Posterior vena cava (tissue), 2 donors: ENCODE measurements around the gene CD302. TPM values are rescaled to one million over a fixed set of nuclear protein-coding genes. Genes with fewer than 3 reads are reported as not detected.
"Not testable (repeated sequence)": the region's sequence is repeated elsewhere in the genome, so short reads cannot be mapped to it uniquely, and the experiment has no call there.

ENCODE experiments used
- DNase-seq: peaks from one replicate; pipeline ENCODE4 v3.0.0-alpha.2; 2020; ENCODE audit warnings: low spot score
- intact Hi-C, 2 donors: fragments of 100-400 bp; cut with DNase I; formaldehyde crosslinking; loops; one replicate each; pipeline versions ENCODE4 v1.14.1 to v1.14.2; 2022 to 2023
- long read RNA-seq, 2 donors: library from polyadenylated mRNA; unstranded; transcript quantifications; one replicate each; pipeline ENCODE4 v2.0.0, GENCODE V29; 2020 to 2021
- total RNA-seq, 2 donors: library from RNA; stranded (reverse); fragmentation: NEBNext Ultra II Directional; extraction: Animal tissue kit (Norgen Biotek cat#: 25700); gene quantifications; one replicate each; pipeline ENCODE4 v1.2.1, GENCODE V29; 2021
- donor health status: DM: yes; HTN: yes; CAD: no.
- donor health status: DM: yes; HTN: yes; CAD: no.

The CD302 gene, protein sequence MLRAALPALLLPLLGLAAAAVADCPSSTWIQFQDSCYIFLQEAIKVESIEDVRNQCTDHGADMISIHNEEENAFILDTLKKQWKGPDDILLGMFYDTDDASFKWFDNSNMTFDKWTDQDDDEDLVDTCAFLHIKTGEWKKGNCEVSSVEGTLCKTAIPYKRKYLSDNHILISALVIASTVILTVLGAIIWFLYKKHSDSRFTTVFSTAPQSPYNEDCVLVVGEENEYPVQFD
- total RNA-seq: 10 to 100 TPM; 52.4 to 65.2 TPM
- long read RNA-seq, donor 1, transcript CD302-201 (6 exons, 3,741 nt): major isoform, 11 of 17 reads
- long read RNA-seq, donor 1, partial matches to known transcripts: 0 of 17 reads
- long read RNA-seq, donor 1, other reads (novel, unspliced or antisense): 5 of 17 reads
- long read RNA-seq, donor 2, transcript CD302-201 (6 exons, 3,741 nt): major isoform, 7 of 21 reads
- long read RNA-seq, donor 2, partial matches to known transcripts: 4 of 21 reads
- long read RNA-seq, donor 2, other reads (novel, unspliced or antisense): 9 of 21 reads

DNA sequence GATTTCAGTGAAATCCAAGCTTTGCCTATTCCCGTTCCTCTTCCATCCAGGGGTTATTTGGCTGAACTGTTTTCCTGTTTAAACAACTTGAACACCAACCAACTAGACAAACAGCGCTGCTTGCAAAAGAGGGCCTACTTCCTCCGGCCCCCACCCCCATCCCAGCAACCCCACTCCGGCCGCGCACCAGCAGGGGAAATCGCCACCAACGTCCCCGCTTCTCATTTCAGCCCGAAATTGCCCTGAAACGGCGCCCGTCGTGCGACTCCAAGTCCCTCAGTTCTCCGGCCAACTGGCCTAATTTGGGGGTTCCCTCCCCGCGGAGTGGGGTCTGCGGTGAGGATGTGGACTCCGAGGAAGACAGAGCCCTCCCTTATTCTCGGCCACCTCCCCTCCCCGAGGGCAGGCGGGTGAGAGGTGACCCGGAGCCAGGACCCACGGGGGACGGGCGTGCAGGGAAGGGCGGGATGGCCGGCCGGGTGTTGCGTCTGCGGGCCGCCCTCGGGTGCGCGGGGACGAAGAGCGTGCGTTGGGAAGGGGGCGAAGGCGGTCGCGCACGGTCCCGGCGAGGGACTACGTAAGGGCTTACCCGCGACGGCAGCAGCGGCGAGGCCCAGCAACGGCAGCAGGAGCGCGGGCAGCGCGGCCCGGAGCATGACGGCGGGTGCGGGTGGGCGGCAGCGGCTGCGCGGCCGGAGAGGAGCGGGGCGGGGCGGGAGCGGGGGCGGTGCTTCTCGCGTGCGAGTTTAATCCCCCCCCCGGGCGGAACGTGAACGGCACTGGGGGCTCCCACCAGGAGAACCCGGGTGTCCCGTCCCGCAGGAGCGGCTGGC is at the start of gene CD302:
Gene CD302 (minus strand): TSS at position 666 of the 833 bp plus-strand sequence. CDS start 10 bp downstream, at position 656.
- peak; percentile 94 for DNase-seq
- intact Hi-C loops: no loop called here

DNA sequence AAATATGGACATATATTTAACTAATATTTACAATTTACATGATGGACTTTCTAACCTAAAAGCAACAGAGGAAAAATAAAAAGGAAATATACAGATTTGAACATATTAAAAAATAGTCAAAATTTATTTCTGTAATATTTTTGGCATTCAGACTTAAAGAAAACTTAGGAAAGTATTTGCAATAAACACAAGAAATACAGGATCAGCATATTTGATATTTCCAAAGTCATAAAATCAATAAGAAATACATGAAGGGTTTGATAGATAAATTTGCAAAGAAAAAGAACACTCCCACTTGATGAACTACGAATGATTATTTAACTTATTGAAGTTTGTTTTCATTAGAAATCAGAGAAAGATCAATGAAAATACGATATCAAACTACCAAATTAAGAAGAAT is 48.6 kb upstream of the CD302 start:
- intact Hi-C loops: no loop called here
- DNase-seq: no peak

DNA sequence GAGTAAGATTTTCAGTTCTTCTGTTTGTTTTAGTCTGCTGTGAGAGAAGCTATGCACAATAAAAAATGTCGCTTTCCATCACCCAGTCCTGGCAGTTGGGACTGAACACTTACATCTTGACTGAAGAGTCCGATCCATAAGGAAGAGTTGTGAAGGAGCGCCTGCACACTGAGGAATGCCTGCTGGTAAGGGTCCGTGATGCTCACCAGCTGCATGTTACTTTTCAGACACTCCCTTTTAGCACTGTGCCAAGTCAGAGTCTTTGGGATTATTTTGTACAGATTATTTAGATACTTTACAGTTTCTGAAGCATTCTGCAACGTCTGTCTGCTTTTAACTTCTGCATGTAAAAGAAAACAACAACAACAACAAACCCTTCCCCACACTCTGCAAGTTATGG is 42.6 kb upstream of the CD302 start:
- intact Hi-C loops: no loop called here
- DNase-seq: no peak

DNA sequence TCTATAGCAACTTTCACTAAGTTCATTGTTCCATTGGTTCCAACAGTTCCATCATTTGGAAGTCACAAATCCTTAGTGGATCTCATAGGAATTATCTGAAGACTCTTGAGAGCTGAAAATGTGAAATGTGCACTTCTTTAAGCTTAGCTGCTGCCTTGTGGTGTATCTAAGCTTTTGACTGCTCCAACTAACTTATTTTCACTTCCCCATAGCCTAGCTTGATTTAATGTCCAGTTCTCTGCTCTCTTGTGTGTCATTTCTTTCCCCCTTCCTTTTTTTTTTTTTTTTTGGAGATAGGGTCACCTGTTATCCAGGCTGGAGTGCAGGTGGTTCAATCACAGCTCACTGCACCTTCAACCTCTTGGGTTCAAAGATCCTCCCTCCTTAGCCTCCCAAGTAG is 34.9 kb upstream of the CD302 start:
- intact Hi-C loops: no loop called here
- DNase-seq: no peak

DNA sequence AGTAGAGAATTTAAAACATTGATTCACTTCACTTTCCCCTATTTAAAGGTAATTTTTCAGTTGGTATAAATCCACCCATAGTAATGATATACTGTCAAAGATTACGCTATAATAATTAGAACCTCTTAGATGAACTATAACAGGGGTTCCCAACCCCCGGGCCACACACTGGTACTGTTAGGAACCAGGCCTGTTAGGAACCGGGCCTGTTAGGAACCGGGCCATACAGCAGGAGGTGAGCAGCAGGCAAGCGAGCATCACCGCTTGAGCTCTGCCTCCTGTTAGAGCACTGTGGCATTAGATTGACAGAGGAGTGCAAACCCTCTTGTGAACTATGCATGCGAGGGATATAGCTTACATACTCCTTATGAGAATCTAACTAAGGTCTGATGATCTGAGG is 34.0 kb upstream of the CD302 start:
- DNase-seq: no peak
- intact Hi-C loops: no loop called here

DNA sequence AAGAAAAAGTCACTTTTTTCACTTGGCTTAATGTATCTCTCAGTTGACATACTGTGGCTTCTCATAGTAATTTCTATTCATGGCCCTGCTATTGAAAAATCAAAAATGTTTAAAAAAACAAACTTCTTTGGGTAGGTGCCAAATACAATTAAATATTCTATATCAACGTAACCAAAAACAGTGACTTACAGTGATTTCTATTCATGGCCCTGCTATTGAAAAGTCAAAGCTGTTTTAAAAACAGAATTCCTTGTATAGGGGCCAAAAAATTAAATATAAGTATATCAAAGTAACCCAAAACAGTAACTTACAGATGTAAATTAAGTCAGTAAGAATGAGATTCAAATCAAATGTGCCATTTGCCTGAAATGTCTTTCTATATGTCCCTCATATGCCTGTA is 31.4 kb upstream of the CD302 start:
- no peak for DNase-seq
- intact Hi-C loops: no loop called here

DNA sequence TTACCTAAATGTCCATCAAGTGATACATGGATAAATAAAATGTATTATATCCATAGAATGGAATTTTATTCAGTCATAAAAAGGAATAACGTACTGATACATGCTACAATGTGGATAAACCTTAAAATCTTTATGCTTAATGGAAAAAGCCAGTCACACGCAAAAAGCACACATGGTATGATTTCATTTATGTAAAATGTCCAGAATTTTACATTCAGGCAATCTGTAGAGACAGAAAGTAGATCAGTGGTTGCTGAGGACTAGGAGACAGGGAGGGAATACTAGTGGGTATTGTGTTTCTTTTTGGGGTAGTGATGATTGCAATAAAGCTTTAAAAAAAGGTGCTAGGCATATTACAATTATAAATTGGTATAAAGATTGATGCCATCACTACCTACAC is 30.7 kb upstream of the CD302 start:
- intact Hi-C loops: no loop called here
- no peak for DNase-seq

DNA sequence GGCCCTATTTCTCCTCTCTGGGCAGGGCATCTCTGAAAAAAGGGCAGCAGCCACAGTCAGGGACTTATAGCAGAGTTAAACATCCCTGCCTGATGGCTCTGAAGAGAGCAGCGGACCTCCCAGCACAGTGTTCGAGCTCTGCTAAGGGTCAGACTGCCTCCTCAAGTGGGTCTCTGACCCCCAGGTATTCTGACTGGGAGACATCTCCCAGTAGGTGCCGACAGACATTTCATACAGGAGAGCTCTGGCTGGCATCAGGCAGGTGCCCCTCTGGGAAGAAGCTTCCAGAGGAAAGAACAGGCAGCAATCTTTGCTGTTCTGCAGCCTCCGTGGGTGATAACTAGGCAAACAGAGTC is 24.4 kb upstream of the CD302 start:
- intact Hi-C loops: not testable (repeated sequence)

DNA sequence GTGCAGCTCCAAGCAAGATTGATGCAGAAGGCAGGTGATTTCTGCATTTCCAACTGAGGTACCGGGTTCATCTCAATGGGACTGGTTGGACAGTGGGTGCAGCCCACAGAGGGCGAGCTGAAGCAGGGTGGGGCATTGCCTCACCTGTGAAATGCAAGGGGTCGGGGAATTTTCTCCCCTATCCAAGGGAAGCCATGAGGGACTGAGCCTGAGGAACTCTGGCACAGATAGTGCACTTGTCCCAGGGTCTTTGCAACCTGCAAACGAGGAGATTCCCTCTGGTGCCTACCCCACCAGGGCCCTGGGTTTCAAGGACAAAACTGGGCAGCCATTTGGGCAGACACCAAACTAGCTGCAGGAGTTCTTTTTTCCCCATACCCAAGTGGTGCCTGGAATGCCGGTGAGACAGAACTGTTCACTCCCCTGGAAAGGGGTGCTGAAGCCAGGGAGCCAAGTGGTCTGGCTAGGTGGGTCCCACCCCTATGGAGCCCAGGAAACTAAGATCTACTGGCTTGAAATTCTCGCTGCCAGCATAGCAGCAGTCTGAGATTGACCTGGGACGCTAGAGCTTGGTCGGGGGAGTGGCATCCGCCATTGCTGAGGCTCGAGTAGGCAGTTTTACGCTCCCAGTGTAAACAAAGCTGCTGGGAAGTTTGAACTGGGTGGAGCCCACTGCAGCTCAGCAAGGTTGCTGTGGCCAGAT is 23.9 kb upstream of the CD302 start:
- DNase-seq, intact Hi-C loops: not testable (repeated sequence)

More for the DNA sequence above, 24.4 kb upstream of the CD302 start:
- DNase-seq: not testable (repeated sequence)

DNA sequence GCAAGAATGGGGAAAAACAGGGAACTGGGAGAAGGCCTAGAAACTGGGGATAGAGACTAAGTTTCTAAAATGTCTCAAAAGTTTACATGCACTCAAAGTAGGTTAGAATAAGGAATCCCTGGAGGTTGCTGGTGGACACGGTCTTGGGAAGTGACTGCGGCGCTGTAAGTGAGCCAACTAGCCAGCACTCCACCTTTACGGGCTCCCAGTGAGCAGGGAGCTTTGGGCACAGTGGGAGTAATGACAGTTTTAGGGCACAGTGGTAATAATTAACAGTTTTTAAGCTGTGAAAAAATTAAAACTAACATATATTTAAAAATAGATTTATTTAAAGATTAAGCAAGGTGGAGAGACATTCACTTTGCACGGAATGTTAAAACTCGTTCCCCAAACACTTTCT is 20.9 kb upstream of the CD302 start:
- no peak for DNase-seq
- intact Hi-C loops: no loop called here

DNA sequence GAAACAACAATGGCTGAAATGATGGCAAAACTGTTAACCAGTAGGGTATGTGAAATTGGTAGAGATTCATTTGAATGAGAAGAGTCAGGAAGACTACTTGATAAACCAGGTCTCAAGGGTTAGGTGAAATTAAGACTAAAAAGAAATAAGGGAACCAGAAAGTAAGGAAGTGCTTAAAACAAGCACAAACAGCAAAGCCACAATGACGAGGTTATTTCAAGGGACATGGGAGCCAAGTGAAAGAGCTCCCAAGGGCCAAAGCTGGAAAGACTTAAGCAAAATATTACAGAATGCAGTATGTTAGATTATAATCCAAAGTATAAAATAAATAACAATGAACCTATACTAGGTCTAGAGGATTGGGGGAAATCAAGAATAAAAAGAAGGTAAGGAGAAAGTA is 19.3 kb upstream of the CD302 start:
- DNase-seq: no peak
- intact Hi-C loops: no loop called here

DNA sequence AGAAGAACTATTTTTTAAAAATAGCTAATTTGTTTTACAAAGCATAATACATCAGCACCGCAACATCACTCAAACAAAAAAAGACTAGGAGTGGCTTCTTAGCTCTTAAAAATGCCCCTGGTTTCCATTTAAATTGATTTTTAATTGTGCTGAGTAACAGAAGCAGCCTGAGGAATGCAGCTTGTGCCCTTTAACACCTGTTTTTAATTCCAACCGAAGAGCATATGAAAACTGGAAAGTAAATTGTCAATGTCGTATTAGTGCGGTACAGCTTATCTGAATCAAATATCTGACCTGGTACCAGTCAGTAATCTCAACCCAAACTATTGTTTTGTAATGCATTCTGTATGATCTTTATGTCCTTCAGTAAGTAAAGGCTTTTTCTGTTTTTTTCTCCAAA is 13.2 kb upstream of the CD302 start:
- intact Hi-C loops: no loop called here
- DNase-seq: no peak

DNA sequence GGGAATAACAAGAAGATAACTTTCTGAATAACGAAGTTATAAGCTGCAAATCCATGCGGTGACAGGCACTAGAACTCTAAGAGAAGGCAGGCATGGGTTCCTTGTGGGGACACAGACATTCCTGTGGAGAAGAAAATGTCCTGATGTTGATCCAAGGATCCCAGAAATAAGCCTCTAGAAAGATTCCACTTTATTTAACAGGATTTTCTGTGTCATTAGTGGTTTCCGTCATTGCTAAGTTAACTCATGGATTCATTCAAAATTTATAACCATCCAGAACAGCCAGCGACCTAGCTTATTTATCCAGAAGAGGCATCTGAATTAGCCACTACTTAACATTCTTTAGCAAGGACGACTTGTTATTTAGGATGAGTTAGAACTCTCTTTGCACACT is 10.0 kb upstream of the CD302 start:
- no peak for DNase-seq
- intact Hi-C loops: no loop called here

DNA sequence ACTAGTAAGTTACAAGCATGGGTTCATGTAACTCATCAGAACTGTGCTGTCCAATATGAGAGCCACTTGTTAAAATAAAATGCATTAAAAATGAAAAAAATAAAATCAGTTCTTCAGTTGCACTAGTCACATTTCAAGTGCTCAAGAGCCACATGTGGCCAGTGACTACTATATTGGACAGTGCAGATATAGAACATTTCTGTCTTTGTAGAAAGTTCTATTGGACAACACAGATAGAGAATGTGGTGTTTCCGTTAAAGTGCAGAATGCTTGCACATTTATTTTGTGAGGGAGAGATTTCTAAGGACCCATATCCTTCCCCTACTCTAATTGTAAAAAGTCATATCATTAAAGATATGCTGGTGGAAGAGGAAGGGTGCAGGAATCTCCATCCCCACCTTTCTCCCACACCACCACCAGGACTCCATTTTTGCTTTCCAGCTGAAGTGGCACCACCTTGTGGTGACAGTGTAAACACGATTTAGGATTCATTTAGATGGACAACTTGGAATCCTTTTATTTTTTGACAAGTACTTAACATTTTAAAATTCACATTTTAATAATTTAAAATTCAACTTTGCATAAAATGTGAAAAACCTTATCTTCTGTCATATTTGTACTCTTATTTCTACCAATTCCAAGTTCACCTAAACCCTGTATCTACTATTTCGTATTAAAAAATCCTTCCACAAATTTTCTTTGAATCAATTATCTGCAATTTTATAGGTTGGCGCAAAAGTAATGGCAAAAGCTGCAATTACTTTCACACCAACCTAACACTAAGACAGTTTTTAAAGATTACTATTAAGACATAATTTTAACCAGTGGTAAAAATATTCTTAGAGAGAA is 9.4 kb upstream of the CD302 start:
- intact Hi-C loops: no loop called here
- DNase-seq: no peak

DNA sequence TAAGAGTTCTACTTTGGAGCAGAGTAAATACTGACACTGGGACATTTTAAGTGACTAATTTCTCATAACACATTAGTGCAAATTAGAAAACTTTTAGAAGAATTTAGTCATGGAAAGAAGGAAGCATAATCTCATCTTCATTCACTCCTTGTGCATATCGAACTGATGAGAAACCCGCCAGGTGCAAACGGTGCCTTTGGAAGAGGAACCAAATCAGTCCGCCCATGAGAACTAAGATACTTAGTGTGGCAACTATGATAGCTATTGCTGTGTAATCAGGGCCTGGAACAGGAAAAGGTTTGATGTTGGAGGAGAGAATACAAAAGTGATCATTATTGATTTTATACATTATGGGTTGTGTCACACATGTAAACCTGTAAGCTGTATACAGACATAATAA is 6.9 kb upstream of the CD302 start:
- no peak for DNase-seq
- intact Hi-C loops: no loop called here

DNA sequence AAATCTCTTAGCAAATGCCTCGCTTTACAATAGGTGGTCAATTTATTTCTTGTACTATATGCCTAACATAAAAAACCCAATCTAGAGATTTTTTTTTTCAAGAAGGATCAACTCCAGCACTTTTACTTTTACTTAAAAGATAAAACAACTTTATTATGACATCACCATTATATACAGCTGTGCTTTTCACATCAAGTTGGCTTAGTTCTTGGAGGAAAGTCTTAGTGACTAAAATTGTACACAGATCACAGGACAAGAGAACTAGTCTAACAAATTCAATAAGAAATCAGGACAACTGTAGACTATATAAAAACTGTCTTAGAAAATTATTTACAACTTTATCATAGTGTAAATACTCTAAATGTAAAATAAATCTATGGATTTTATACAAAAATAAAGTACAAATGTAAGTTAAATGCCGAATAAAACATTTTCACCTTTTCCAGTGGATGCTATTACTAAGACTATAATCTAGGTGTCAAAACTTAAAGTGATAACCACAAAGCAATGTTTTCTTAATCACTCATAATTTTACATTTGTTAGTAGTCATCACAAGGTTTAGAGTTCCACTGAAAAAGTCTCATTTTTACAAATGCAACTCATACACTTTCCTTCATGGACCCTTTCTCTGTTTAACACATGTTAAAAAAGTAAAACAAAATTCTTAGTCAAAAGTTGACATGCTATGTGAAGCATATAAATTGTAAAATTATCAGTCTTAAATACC is 5.4 kb upstream of the CD302 start:
- DNase-seq: no peak
- intact Hi-C loops: no loop called here

DNA sequence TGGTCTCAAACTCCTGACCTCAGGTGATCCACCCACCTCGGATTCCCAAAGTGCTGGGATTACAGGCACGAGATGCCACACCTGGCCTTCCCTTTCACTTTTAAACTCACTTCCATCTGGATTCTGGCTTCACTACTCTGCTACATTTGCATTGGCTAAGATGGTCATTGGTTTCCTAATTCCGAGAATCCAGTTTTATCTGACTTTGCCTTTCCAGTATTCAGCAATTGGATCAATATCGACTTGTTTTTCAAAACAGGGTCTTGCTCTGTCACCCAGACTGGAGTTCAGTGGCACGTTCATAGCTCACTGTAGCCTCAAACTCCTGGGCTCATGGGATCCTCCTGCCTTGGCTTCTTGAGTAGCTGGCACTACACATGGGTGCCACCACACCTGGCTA is 4.7 kb upstream of the CD302 start:
- DNase-seq: no peak
- intact Hi-C loops: no loop called here

DNA sequence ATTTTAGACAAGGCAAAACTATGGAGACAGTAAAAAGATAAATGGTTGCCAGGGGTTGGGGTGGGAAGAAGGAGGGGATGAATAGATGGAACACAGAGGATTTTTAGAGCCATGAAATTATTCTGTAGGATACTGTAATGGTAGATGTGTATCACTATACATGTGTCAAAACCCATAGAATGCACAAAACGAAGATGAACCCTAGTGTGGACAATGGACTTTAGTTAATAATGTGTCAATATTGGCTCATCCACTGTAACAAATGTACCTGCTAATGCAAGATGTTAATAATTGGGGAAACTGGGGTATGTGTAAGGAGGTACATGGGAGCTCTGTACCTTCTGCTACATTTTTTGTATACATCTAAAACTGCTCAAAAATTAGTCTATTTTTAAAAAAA is 1.8 kb upstream of the CD302 start:
- intact Hi-C loops: no loop called here

DNA sequence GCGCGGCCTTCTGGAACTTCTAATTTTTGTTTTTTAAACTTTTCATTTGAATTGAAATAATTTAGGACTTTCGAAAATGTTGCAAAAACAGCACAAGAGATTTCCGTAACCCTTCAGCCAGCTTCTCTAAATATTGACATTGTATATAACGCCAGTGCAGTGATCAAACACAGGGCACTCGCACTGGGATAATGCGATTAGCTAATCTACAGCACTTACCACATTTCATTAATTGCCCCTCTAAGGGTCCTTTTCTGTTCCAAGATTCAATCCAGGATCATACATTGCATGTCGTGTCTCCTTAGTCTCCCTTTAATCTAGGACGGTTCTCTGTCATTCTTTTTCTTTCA is 343 bp upstream of the CD302 start:
- intact Hi-C loops: no loop called here
- DNase-seq: no peak

More for the DNA sequence above, 1.8 kb upstream of the CD302 start:
- DNase-seq: no peak
